ENCODE measurements around the gene GNG7. TPM values are rescaled to one million over a fixed set of nuclear protein-coding genes. Genes with fewer than 3 reads are reported as not detected.
"Not testable (repeated sequence)": the region's sequence is repeated elsewhere in the genome, so short reads cannot be mapped to it uniquely, and the experiment has no call there.

The GNG7 gene
- total RNA-seq, 1 donor from 2014 or later, result 5.5 TPM

- DNase-seq (peak; percentile 90), ATAC-seq (peak; percentile 94)
- intact Hi-C loops (cut with DNase I), result no loop called here
Observed at GRCh38 chr19:2567580-2567979, 134.9 kb downstream of the GNG7 start.

DNA sequence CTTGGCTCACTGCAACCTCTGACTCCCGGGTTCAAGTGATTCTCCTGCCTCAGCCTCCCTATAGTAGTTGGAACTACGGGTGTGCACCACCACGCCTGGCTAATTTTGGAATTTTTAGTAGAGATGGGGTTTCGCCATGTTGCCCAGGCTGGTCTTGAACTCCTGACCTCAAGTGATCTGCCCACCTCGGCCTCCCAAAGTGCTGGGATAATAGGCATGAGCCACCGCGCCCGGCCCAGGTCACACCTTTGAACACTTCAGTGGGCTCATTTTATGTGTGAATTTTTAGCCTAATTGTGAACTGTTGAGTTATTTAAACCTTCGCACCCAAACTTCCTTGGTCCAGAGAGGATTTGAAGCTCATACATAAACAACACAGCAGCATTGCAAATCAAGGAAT is 138.9 kb downstream of the GNG7 start:
- DNase-seq; ATAC-seq; H3K27me3 ChIP-seq; intact Hi-C loops (cut with DNase I); H3K27ac ChIP-seq; H3K4me3 ChIP-seq; H3K36me3 ChIP-seq; H3K9me3 ChIP-seq: not testable (repeated sequence)
- H3K4me1 ChIP-seq, result peaks cover 14% of the 10 kb centered on the region

More at GRCh38 chr19:2567580-2567979, 134.9 kb downstream of the GNG7 start:
- Histone ChIP-seq H3K9me3 (no peaks in the 10 kb centered on the region), H3K4me1 (peaks cover 14% of the 10 kb centered on the region), H3K36me3 (no peaks in the 10 kb centered on the region), H3K27me3 (no peaks in the 10 kb centered on the region), H3K27ac (peak overlapping the region; percentile 73), H3K4me3 (no peak overlapping the region)
- TF ChIP-seq, protein P1, sequence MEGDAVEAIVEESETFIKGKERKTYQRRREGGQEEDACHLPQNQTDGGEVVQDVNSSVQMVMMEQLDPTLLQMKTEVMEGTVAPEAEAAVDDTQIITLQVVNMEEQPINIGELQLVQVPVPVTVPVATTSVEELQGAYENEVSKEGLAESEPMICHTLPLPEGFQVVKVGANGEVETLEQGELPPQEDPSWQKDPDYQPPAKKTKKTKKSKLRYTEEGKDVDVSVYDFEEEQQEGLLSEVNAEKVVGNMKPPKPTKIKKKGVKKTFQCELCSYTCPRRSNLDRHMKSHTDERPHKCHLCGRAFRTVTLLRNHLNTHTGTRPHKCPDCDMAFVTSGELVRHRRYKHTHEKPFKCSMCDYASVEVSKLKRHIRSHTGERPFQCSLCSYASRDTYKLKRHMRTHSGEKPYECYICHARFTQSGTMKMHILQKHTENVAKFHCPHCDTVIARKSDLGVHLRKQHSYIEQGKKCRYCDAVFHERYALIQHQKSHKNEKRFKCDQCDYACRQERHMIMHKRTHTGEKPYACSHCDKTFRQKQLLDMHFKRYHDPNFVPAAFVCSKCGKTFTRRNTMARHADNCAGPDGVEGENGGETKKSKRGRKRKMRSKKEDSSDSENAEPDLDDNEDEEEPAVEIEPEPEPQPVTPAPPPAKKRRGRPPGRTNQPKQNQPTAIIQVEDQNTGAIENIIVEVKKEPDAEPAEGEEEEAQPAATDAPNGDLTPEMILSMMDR (IDR thresholded peaks at IDR 0.05), result no peak

- Histone ChIP-seq H3K36me3 (no peaks in the 10 kb centered on the region), H3K4me3 (peak overlapping the region; percentile 19), H3K27me3 (no peaks in the 10 kb centered on the region), H3K9me3 (no peaks in the 10 kb centered on the region), H3K4me1 (peaks cover 9% of the 10 kb centered on the region), H3K27ac (no peak overlapping the region)
- TF ChIP-seq, protein P1 (IDR thresholded peaks at IDR 0.05), result no peak
- ATAC-seq (peak; percentile 16), DNase-seq (no peak)
- intact Hi-C loops (cut with DNase I), result no loop called here
Observed at GRCh38 chr19:2561895-2562294, 140.6 kb downstream of the GNG7 start.

- ATAC-seq (no peak), DNase-seq (no peak)
- no peaks in the 10 kb centered on the region for H3K27me3 ChIP-seq
- H3K4me1 ChIP-seq, result peaks cover 4% of the 10 kb centered on the region
- no peaks in the 10 kb centered on the region for H3K36me3 ChIP-seq
- no peak overlapping the region for H3K4me3 ChIP-seq
- intact Hi-C loops (cut with DNase I), result no loop called here
- TF ChIP-seq, protein P1 (IDR thresholded peaks at IDR 0.05), result no peak
- H3K9me3 ChIP-seq, result no peaks in the 10 kb centered on the region
- H3K27ac ChIP-seq, result no peak overlapping the region
Observed at GRCh38 chr19:2561221-2561620, 141.3 kb downstream of the GNG7 start.

DNA sequence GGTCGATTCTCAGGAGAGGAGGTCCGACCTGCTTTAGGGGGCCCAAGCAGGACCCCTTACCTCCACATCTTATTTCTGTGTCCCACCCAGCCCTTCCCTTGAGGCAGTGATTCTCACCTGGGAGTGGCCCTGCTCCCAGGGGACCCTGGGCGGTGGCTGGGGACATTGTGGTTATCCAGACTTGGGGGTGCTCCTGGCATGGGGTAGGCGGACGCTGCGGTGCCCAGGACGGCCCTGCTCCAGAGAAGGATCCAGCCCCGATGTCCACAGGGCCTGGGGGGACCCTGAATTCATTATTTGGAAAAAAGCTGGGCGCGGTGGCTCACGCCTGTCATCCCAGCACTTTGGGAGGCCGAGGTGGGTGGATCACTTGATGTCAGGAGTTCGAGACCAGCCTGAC is 142.1 kb downstream of the GNG7 start:
- ATAC-seq (no peak), DNase-seq (no peak)
- no peaks in the 10 kb centered on the region for H3K9me3 ChIP-seq
- intact Hi-C loops (cut with DNase I), result no loop called here
- H3K36me3 ChIP-seq, result no peaks in the 10 kb centered on the region
- H3K27me3 ChIP-seq, result no peaks in the 10 kb centered on the region
- H3K27ac ChIP-seq, result no peak overlapping the region
- no peaks in the 10 kb centered on the region for H3K4me1 ChIP-seq
- no peak overlapping the region for H3K4me3 ChIP-seq
- TF ChIP-seq, protein P1 (IDR thresholded peaks at IDR 0.05), result no peak

- no peaks in the 10 kb centered on the region for H3K36me3 ChIP-seq
- intact Hi-C loops (cut with DNase I), result no loop called here
- ATAC-seq, result no peak
Observed at GRCh38 chr19:2558543-2558942, 144.0 kb downstream of the GNG7 start.

GRCh38 chr19:2558131-2558530 is 144.4 kb downstream of the GNG7 start:
- DNase-seq; intact Hi-C loops (cut with DNase I): not testable (repeated sequence)

More at GRCh38 chr19:2558543-2558942, 144.0 kb downstream of the GNG7 start:
- Histone ChIP-seq H3K27ac (no peak overlapping the region), H3K4me3 (no peak overlapping the region), H3K4me1 (no peaks in the 10 kb centered on the region), H3K9me3 (no peaks in the 10 kb centered on the region), H3K27me3 (no peaks in the 10 kb centered on the region)
- TF ChIP-seq, protein P1 (IDR thresholded peaks at IDR 0.05), result no peak
- no peak for DNase-seq

More at GRCh38 chr19:2558131-2558530, 144.4 kb downstream of the GNG7 start:
- H3K9me3 ChIP-seq, H3K27ac ChIP-seq, H3K4me1 ChIP-seq, ATAC-seq, H3K4me3 ChIP-seq, H3K27me3 ChIP-seq, H3K36me3 ChIP-seq: not testable (repeated sequence)

Data from upper lobe of right lung (tissue), 1 donor.